Cardiac muscle cell (in vitro differentiated cells and primary cell): Measurements from ENCODE around the gene REEP1. TPM values are rescaled to one million over a fixed set of nuclear protein-coding genes. Genes with fewer than 3 reads are reported as not detected.

Experiments
- DNase-seq, 2 donors: peaks; one replicate each; pipeline versions ENCODE4 v3.0.0 to v3.0.0-alpha.2; 2010 to 2017; ENCODE audit warnings: low read depth in 1 of 2, low spot score in 1 of 2
- H3K27ac ChIP-seq: fragments of 200-600 bp; sonication (generic); 2 replicates; pipeline ENCODE4 v1.5.1; 2016
- H3K27me3 ChIP-seq: fragments of 200-600 bp; sonication (generic); 2 replicates; pipeline ENCODE4 v1.6.0; 2016; ENCODE audit warnings: control low read depth
- H3K36me3 ChIP-seq: fragments of 200-600 bp; sonication (generic); 2 replicates; pipeline ENCODE4 v1.5.1; 2016; ENCODE audit warnings: control low read depth
- H3K4me1 ChIP-seq: fragments of 200-600 bp; sonication (generic); 2 replicates; pipeline ENCODE4 v1.8.1; 2017; ENCODE audit warnings: low read depth, mild to moderate bottlenecking, mixed run types
- H3K4me3 ChIP-seq: fragments of 200-600 bp; sonication (generic); 2 replicates; pipeline ENCODE4 v1.5.1; 2016; ENCODE audit warnings: mild to moderate bottlenecking
- H3K9me3 ChIP-seq: fragments of 200-600 bp; sonication (generic); 2 replicates; pipeline ENCODE4 v1.5.1; 2017; ENCODE audit warnings: low read depth, mild to moderate bottlenecking, control low read depth
- CTCF ChIP-seq: IDR thresholded peaks from 2 replicates; pipeline ENCODE4 v1.5.1; 2012; ENCODE audit warnings: low read depth, mild to moderate bottlenecking, low read length
- polyA plus RNA-seq: library from polyadenylated mRNA; unstranded; fragments of >200 nt; fragmentation: Nextera tagmentation; extraction: Ambion mirVana; gene quantifications from 2 replicates; pipeline ENCODE4 v1.2.1, GENCODE V29; 2016
- total RNA-seq: library from RNA; depleted of rRNA; stranded (reverse); fragments of >200 nt; gene quantifications from 2 replicates; pipeline ENCODE4 v1.2.3, GENCODE V29; 2016

REEP1 gene
- total and polyA plus RNA-seq, 2 experiments from 2014 or later = 14.6 to 19.3 TPM

GRCh38 chr2:86284401-86284841 lies 53.0 kb downstream of the REEP1 start:
- TF ChIP-seq CTCF = no peak
- DNase-seq = no peak
- Histone ChIP-seq H3K9me3 (no peaks in the 10 kb centered on the region), H3K4me3 (no peak overlapping the region), H3K4me1 (peaks cover 26% of the 10 kb centered on the region), H3K27me3 (no peaks in the 10 kb centered on the region), H3K27ac (peak overlapping the region; percentile 14), H3K36me3 (no peaks in the 10 kb centered on the region)

GRCh38 chr2:86283411-86284030 lies 53.9 kb downstream of the REEP1 start:
- Histone ChIP-seq H3K9me3 (no peaks in the 10 kb centered on the region), H3K27me3 (no peaks in the 10 kb centered on the region), H3K4me1 (peaks cover 26% of the 10 kb centered on the region), H3K36me3 (no peaks in the 10 kb centered on the region), H3K27ac (no peak overlapping the region), H3K4me3 (no peak overlapping the region)
- no peak for DNase-seq
- TF ChIP-seq CTCF = no peak

GRCh38 chr2:86281066-86281700 lies 56.2 kb downstream of the REEP1 start:
- H3K9me3 ChIP-seq = no peaks in the 10 kb centered on the region
- H3K4me1 ChIP-seq = peaks cover 17% of the 10 kb centered on the region
- TF ChIP-seq CTCF = no peak
- no peaks in the 10 kb centered on the region for H3K36me3 ChIP-seq
- no peak overlapping the region for H3K27ac ChIP-seq
- DNase-seq = no peak
- H3K27me3 ChIP-seq = no peaks in the 10 kb centered on the region
- no peak overlapping the region for H3K4me3 ChIP-seq

- Histone ChIP-seq H3K9me3 (no peaks in the 10 kb centered on the region), H3K4me3 (no peak overlapping the region), H3K27ac (no peak overlapping the region), H3K36me3 (no peaks in the 10 kb centered on the region), H3K27me3 (no peaks in the 10 kb centered on the region), H3K4me1 (peaks cover 11% of the 10 kb centered on the region)
- DNase-seq = no peak
- no peak for TF ChIP-seq CTCF
Observed at GRCh38 chr2:86280191-86280667, 57.2 kb downstream of the REEP1 start.

- no peak for DNase-seq
- Histone ChIP-seq H3K27me3 (no peaks in the 10 kb centered on the region), H3K9me3 (no peaks in the 10 kb centered on the region), H3K36me3 (no peaks in the 10 kb centered on the region), H3K27ac (no peak overlapping the region), H3K4me3 (no peak overlapping the region), H3K4me1 (peaks cover 5% of the 10 kb centered on the region)
- TF ChIP-seq CTCF = no peak
Observed at GRCh38 chr2:86275962-86276361, 61.5 kb downstream of the REEP1 start.
